ENCODE results near the gene CNPY4.

The CNPY4 gene

DNA sequence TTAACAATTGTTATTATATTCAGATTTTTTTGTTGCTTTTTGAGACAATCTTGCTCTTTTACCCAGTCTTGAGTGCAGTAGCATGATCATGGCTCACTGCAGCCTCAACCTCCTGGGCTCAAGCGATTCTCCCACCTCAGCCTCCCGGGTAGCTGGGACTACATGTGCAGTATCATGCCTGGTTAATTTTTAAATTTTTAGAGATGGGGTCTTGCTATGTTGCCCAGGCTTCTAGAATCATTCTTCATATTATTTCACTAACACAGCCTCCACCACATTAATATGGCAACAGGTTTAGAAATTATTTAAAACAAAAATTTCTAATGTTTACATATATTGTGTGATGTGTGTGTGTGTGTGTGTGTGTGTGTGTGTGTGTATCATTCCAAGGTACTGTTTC is 27.8 kb downstream of the CNPY4 start:
- Histone ChIP-seq H3K9me3 (ENCODE audit: severe bottlenecking) (no peaks in the 10 kb centered on the region), H3K36me3 (ENCODE audit: low read depth) (peaks cover 21% of the 10 kb centered on the region; the same call in 1 of the 2 replicates), H3K4me3 (ENCODE audit: severe bottlenecking) (no peak overlapping the region), H3K4me1 (ENCODE audit: insufficient read depth, poor library complexity, severe bottlenecking) (peaks cover 8% of the 10 kb centered on the region), H3K27me3 (ENCODE audit: insufficient read depth, poor library complexity, severe bottlenecking) (no peaks in the 10 kb centered on the region), H3K27ac (ENCODE audit: poor library complexity, severe bottlenecking) (no peak overlapping the region)
- no peak for ATAC-seq (ENCODE audit: low read depth)
- DNase-seq (ENCODE audit: low spot score): no peak
- TF ChIP-seq, protein P1, sequence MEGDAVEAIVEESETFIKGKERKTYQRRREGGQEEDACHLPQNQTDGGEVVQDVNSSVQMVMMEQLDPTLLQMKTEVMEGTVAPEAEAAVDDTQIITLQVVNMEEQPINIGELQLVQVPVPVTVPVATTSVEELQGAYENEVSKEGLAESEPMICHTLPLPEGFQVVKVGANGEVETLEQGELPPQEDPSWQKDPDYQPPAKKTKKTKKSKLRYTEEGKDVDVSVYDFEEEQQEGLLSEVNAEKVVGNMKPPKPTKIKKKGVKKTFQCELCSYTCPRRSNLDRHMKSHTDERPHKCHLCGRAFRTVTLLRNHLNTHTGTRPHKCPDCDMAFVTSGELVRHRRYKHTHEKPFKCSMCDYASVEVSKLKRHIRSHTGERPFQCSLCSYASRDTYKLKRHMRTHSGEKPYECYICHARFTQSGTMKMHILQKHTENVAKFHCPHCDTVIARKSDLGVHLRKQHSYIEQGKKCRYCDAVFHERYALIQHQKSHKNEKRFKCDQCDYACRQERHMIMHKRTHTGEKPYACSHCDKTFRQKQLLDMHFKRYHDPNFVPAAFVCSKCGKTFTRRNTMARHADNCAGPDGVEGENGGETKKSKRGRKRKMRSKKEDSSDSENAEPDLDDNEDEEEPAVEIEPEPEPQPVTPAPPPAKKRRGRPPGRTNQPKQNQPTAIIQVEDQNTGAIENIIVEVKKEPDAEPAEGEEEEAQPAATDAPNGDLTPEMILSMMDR (IDR thresholded peaks at IDR 0.05; ENCODE audit: poor library complexity, severe bottlenecking): no peak

GRCh38 chr7:100148225-100148558 is 28.8 kb downstream of the CNPY4 start:
- H3K4me3 ChIP-seq (ENCODE audit: severe bottlenecking): peak overlapping the region; percentile 69
- peaks cover 8% of the 10 kb centered on the region for H3K4me1 ChIP-seq (ENCODE audit: insufficient read depth, poor library complexity, severe bottlenecking)
- no peaks in the 10 kb centered on the region for H3K27me3 ChIP-seq (ENCODE audit: insufficient read depth, poor library complexity, severe bottlenecking)
- no peak for DNase-seq (ENCODE audit: low spot score)
- no peak overlapping the region for H3K27ac ChIP-seq (ENCODE audit: poor library complexity, severe bottlenecking)
- ATAC-seq (ENCODE audit: low read depth): no peak
- TF ChIP-seq, protein P1 (IDR thresholded peaks at IDR 0.05; ENCODE audit: poor library complexity, severe bottlenecking): no peak
- peaks cover 27% of the 10 kb centered on the region; the same call in 1 of the 2 replicates for H3K36me3 ChIP-seq (ENCODE audit: low read depth)
- H3K9me3 ChIP-seq (ENCODE audit: severe bottlenecking): no peaks in the 10 kb centered on the region

DNA sequence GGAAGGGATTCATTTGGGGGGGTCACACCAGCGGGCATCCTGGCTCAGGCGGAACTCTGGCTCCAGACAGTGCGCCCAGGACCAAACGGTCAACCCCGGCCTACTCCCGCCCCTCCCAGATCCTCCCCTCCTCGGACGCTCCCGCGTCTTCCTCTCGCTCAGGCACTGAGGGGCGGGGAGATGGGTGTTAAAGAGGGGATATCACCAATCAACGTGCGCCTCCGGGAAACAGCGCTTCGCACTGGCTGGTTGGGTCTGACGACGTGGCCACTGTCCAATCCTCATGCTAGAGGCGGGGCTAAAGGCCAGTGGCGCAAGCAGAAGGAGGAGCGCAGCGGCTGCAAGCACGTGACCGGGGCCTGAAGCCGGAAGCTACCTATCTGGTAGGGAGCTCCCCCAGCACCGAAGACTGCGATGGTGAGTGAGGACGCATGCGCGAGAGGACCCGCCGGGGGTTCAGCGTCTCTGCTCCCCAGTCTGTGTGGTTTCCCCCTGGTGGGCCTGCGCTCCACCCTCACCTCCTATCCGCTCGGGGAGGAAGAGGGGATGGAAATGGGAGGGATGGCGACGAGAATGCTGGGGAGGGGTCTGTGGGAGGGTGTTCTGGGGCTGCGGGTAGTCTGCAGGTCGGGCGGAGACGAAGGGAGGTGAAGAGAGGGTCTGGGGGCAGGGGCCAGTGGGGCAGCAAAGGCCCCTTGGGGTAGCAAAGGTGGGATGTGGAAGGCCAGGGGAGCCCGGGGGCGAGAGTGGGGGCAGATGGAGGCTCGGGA is 29.3 kb downstream of the CNPY4 start, which contains the start of gene LAMTOR4:
Gene LAMTOR4, plus strand, starts transcription at position 360 of the 770 bp plus-strand sequence. Its CDS starts 55 bp downstream, at position 415.
- H3K36me3 ChIP-seq (ENCODE audit: low read depth): peaks cover 33% of the 10 kb centered on the region; the same call in 1 of the 2 replicates
- peak within 1 kb of the TSS; percentile 32 for H3K27ac ChIP-seq (ENCODE audit: poor library complexity, severe bottlenecking)
- DNase-seq (ENCODE audit: low spot score) (peak; percentile 99), ATAC-seq (ENCODE audit: low read depth) (peak; percentile 99)
- TF ChIP-seq, protein P1 (IDR thresholded peaks at IDR 0.05; ENCODE audit: poor library complexity, severe bottlenecking): no peak
- peaks cover 8% of the 10 kb centered on the region for H3K4me1 ChIP-seq (ENCODE audit: insufficient read depth, poor library complexity, severe bottlenecking)
- no peaks in the 10 kb centered on the region for H3K27me3 ChIP-seq (ENCODE audit: insufficient read depth, poor library complexity, severe bottlenecking)
- no peaks in the 10 kb centered on the region for H3K9me3 ChIP-seq (ENCODE audit: severe bottlenecking)
- peak within 1 kb of the TSS; percentile 69 for H3K4me3 ChIP-seq (ENCODE audit: severe bottlenecking)

GRCh38 chr7:100152404-100152803 is 33.0 kb downstream of the CNPY4 start:
- Histone ChIP-seq H3K9me3 (ENCODE audit: severe bottlenecking) (no peaks in the 10 kb centered on the region), H3K36me3 (ENCODE audit: low read depth) (peaks cover 57% of the 10 kb centered on the region), H3K4me3 (ENCODE audit: severe bottlenecking) (no peak overlapping the region), H3K27ac (ENCODE audit: poor library complexity, severe bottlenecking) (no peak overlapping the region), H3K4me1 (ENCODE audit: insufficient read depth, poor library complexity, severe bottlenecking) (peaks cover 8% of the 10 kb centered on the region), H3K27me3 (ENCODE audit: insufficient read depth, poor library complexity, severe bottlenecking) (no peaks in the 10 kb centered on the region)
- TF ChIP-seq, protein P1 (IDR thresholded peaks at IDR 0.05; ENCODE audit: poor library complexity, severe bottlenecking): no peak
- no peak for ATAC-seq (ENCODE audit: low read depth)
- DNase-seq (ENCODE audit: low spot score): no peak

All from RWPE2 (cell line).